Activated T-cell treated with anti-CD3 and anti-CD28 coated beads, Interleukin-2, amount 50 U/mL, for 24 hours (primary cell): ENCODE data around the gene CRYBG1.
"Not testable (repeated sequence)": the region's sequence is repeated elsewhere in the genome, so short reads cannot be mapped to it uniquely, and the experiment has no call there.

Experiments used
- DNase-seq: peaks from one replicate; pipeline ENCODE4 v3.0.0-alpha.2; 2020
- H3K27ac Mint-ChIP-seq: 2 replicates; pipeline ENCODE4 v1.8.0; 2020; ENCODE audit warnings: mild to moderate bottlenecking, mixed read lengths
- H3K27me3 Mint-ChIP-seq: 2 replicates; pipeline ENCODE4 v1.8.0; 2020; ENCODE audit warnings: mixed read lengths
- H3K36me3 Mint-ChIP-seq: 2 replicates; pipeline ENCODE4 v1.8.0; 2020; ENCODE audit warnings: low read depth, mixed read lengths
- H3K4me1 Mint-ChIP-seq: 2 replicates; pipeline ENCODE4 v1.8.0; 2020; ENCODE audit warnings: low read depth, mixed read lengths
- H3K4me3 Mint-ChIP-seq: 2 replicates; pipeline ENCODE4 v1.8.0; 2020; ENCODE audit warnings: mild to moderate bottlenecking, moderate library complexity, mixed read lengths
- H3K9me3 Mint-ChIP-seq: 2 replicates; pipeline ENCODE4 v1.8.0; 2020; ENCODE audit warnings: mixed read lengths

CRYBG1 gene

GRCh38 chr6:106574741-106575458, 214.4 kb downstream of the CRYBG1 start:
- no peak overlapping the region for H3K4me3 Mint-ChIP-seq
- H3K9me3 Mint-ChIP-seq: no peaks in the 10 kb centered on the region
- no peak for DNase-seq
- peak overlapping the region; percentile 53 for H3K27ac Mint-ChIP-seq
- no peaks in the 10 kb centered on the region for H3K27me3 Mint-ChIP-seq
- H3K4me1 Mint-ChIP-seq: peaks cover 5% of the 10 kb centered on the region
- peaks cover 32% of the 10 kb centered on the region for H3K36me3 Mint-ChIP-seq

- H3K4me1 Mint-ChIP-seq: peaks cover 5% of the 10 kb centered on the region
- no peak for DNase-seq
- no peaks in the 10 kb centered on the region for H3K9me3 Mint-ChIP-seq
- H3K27ac Mint-ChIP-seq: no peak overlapping the region
- H3K4me3 Mint-ChIP-seq: no peak overlapping the region
- peaks cover 44% of the 10 kb centered on the region for H3K36me3 Mint-ChIP-seq
- no peaks in the 10 kb centered on the region for H3K27me3 Mint-ChIP-seq
Measured at GRCh38 chr6:106579281-106579680, 218.8 kb downstream of the CRYBG1 start.

- Mint-ChIP-seq H3K4me1 (no peaks in the 10 kb centered on the region), H3K9me3 (no peaks in the 10 kb centered on the region), H3K4me3 (no peak overlapping the region), H3K36me3 (peaks cover 49% of the 10 kb centered on the region), H3K27me3 (no peaks in the 10 kb centered on the region), H3K27ac (no peak overlapping the region)
- DNase-seq: no peak
Measured at GRCh38 chr6:106581468-106581867, 221.0 kb downstream of the CRYBG1 start.

- Mint-ChIP-seq H3K27me3 (no peaks in the 10 kb centered on the region), H3K4me3 (no peak overlapping the region), H3K36me3 (peaks cover 62% of the 10 kb centered on the region), H3K27ac (no peak overlapping the region), H3K4me1 (no peaks in the 10 kb centered on the region), H3K9me3 (no peaks in the 10 kb centered on the region)
- DNase-seq: no peak
Measured at GRCh38 chr6:106586815-106587415, 226.4 kb downstream of the CRYBG1 start.

DNA sequence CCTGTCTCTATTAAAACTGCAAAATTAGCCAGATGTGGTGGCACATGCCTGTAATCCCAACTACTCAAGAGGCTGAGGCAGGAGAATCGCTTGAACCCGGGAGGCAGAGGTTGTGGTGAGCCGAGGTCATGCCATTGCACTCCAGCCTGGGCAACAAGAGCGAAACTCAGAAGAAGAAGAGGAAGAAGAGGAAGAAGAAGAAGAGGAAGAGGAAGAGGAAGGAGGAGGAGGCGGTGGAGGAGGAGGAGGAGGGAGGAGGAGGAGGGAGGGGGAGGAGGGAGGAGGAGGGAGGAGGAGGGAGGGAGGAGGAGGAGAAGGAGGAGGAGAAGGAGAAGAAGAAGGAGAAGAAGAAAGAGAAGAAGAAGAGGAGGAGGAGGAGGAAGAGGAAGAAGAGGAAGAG, 228.4 kb downstream of the CRYBG1 start:
- not testable (repeated sequence) for H3K4me1 Mint-ChIP-seq, H3K27ac Mint-ChIP-seq, H3K9me3 Mint-ChIP-seq, H3K4me3 Mint-ChIP-seq, H3K27me3 Mint-ChIP-seq, DNase-seq
- H3K36me3 Mint-ChIP-seq: peaks cover 50% of the 10 kb centered on the region

GRCh38 chr6:106591111-106591825, 230.8 kb downstream of the CRYBG1 start:
- H3K36me3 Mint-ChIP-seq: peaks cover 37% of the 10 kb centered on the region
- no peak overlapping the region for H3K27ac Mint-ChIP-seq
- H3K9me3 Mint-ChIP-seq: no peaks in the 10 kb centered on the region
- no peaks in the 10 kb centered on the region for H3K4me1 Mint-ChIP-seq
- H3K4me3 Mint-ChIP-seq: no peak overlapping the region
- no peak for DNase-seq
- no peaks in the 10 kb centered on the region for H3K27me3 Mint-ChIP-seq

DNA sequence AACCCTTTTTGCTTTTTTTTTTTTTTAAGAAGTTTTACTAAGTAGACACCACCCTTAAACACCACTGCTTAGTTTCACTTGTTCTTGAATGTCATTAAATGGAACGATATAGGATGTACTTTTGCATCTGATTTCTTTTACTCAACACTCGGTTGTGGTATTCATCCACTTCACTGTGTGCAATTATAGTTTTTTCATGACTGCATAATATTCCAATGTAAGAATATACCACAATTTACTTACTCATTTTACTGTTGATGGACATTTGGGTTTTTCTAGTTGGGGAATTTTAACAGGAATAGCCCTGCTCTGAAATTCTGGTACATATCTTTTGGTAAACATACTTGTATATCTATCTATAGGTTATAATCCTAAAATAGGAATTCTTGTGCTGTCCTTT, 238.9 kb downstream of the CRYBG1 start:
- Mint-ChIP-seq H3K9me3 (peaks cover 2% of the 10 kb centered on the region), H3K4me1 (no peaks in the 10 kb centered on the region), H3K27ac (no peak overlapping the region), H3K27me3 (no peaks in the 10 kb centered on the region), H3K36me3 (peaks cover 32% of the 10 kb centered on the region), H3K4me3 (no peak overlapping the region)
- DNase-seq: no peak

- Mint-ChIP-seq H3K4me3 (no peak overlapping the region), H3K27me3 (no peaks in the 10 kb centered on the region), H3K4me1 (no peaks in the 10 kb centered on the region), H3K9me3 (peaks cover 2% of the 10 kb centered on the region), H3K27ac (no peak overlapping the region), H3K36me3 (peaks cover 37% of the 10 kb centered on the region)
- no peak for DNase-seq
Measured at GRCh38 chr6:106600329-106600728, 239.8 kb downstream of the CRYBG1 start.

- peaks cover 9% of the 10 kb centered on the region for H3K4me1 Mint-ChIP-seq
- no peak for DNase-seq
- no peaks in the 10 kb centered on the region for H3K27me3 Mint-ChIP-seq
- H3K36me3 Mint-ChIP-seq: peaks cover 22% of the 10 kb centered on the region
- no peaks in the 10 kb centered on the region for H3K9me3 Mint-ChIP-seq
- no peak overlapping the region for H3K27ac Mint-ChIP-seq
- H3K4me3 Mint-ChIP-seq: no peak overlapping the region
Measured at GRCh38 chr6:106608080-106608668, 247.7 kb downstream of the CRYBG1 start.

- Mint-ChIP-seq H3K36me3 (peaks cover 28% of the 10 kb centered on the region), H3K9me3 (no peaks in the 10 kb centered on the region), H3K4me3 (no peak overlapping the region), H3K4me1 (peaks cover 19% of the 10 kb centered on the region), H3K27ac (no peak overlapping the region), H3K27me3 (no peaks in the 10 kb centered on the region)
- DNase-seq: no peak
Measured at GRCh38 chr6:106609699-106610098, 249.2 kb downstream of the CRYBG1 start.

- no peaks in the 10 kb centered on the region for H3K27me3 Mint-ChIP-seq
- peaks cover 31% of the 10 kb centered on the region for H3K36me3 Mint-ChIP-seq
- H3K4me1 Mint-ChIP-seq: peaks cover 19% of the 10 kb centered on the region
- no peak overlapping the region for H3K27ac Mint-ChIP-seq
- no peaks in the 10 kb centered on the region for H3K9me3 Mint-ChIP-seq
- DNase-seq: no peak
- no peak overlapping the region for H3K4me3 Mint-ChIP-seq
Measured at GRCh38 chr6:106611030-106611429, 250.5 kb downstream of the CRYBG1 start.

DNA sequence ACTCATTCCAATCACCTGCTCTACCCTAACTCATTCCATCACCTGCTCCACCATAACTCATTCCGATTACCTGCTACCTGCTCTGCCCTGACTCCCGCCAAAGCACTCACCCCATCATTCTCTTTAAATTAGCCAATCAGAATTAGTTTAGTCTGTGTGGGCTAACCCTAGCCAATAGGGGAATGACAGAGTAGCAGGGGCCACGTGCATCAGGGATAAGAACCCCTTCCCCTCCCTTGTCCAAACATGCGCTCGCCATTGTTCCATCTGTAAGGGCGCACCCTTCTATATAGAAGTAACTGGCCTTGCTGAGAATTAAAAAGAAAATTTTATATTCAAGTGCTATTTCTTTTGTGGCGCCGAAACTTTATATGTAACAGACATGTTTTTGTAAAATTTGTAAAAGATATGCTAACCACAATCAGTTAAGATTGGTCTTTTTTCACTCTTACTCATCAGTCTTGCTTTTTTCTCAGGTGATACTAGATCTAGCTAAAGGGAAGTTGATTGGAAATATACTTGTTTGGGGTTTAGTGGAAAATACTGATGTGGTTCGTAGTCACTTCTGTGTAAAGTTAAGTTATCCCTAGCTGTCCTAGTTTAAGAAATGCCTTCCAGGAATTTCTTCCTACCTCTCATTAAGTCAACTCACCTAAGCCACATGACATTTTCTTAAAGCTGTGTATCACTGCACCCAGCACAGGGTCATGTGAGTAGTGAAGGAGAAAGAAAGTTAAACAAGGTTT, 252.3 kb downstream of the CRYBG1 start:
- Mint-ChIP-seq H3K4me3 (no peak overlapping the region), H3K9me3 (no peaks in the 10 kb centered on the region), H3K36me3 (peaks cover 42% of the 10 kb centered on the region), H3K4me1 (peaks cover 19% of the 10 kb centered on the region), H3K27me3 (no peaks in the 10 kb centered on the region), H3K27ac (peak overlapping the region; percentile 83)
- DNase-seq: no peak

GRCh38 chr6:106613590-106613989, 253.1 kb downstream of the CRYBG1 start:
- DNase-seq: no peak
- Mint-ChIP-seq H3K27me3 (no peaks in the 10 kb centered on the region), H3K9me3 (no peaks in the 10 kb centered on the region), H3K27ac (peak overlapping the region; percentile 83), H3K4me3 (no peak overlapping the region), H3K36me3 (peaks cover 46% of the 10 kb centered on the region), H3K4me1 (peaks cover 17% of the 10 kb centered on the region)

- Mint-ChIP-seq H3K36me3 (peaks cover 52% of the 10 kb centered on the region), H3K4me1 (peaks cover 17% of the 10 kb centered on the region), H3K27ac (no peak overlapping the region), H3K9me3 (no peaks in the 10 kb centered on the region), H3K27me3 (no peaks in the 10 kb centered on the region), H3K4me3 (no peak overlapping the region)
- no peak for DNase-seq
Measured at GRCh38 chr6:106614166-106614565, 253.6 kb downstream of the CRYBG1 start.
